SKM-1 treated with dmso at 0.1 percent for 144 hours (cell line): ENCODE results near the gene BICRAL.
"Not testable (repeated sequence)": the region's sequence is repeated elsewhere in the genome, so short reads cannot be mapped to it uniquely, and the experiment has no call there.

Experiments
- DNase-seq: peaks from one replicate; lab custom pipeline; 2025; ENCODE audit not compliant: unreplicated experiment; lab: John Stamatoyannopoulos, UW

The BICRAL gene

DNA sequence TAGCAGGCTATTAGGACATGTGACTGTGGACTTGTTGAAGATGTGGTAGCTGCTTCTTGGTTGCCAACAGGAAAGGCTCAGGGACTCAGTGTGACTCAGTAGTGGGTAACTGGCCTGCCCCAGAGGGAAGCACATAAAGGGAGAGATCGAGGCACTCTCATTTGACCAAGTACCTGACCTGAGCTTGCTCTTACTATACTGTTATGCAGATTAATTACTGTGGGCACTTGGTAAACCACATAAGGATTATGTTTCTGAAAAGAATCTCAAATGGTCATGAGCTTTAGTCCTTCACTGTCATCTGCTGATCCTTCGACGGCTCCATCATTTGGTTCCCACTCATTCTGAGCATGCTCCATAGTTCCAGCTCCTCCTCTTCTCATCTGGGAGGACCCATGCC, 49.4 kb downstream of the BICRAL start:
- DNase-seq, result no peak

DNA sequence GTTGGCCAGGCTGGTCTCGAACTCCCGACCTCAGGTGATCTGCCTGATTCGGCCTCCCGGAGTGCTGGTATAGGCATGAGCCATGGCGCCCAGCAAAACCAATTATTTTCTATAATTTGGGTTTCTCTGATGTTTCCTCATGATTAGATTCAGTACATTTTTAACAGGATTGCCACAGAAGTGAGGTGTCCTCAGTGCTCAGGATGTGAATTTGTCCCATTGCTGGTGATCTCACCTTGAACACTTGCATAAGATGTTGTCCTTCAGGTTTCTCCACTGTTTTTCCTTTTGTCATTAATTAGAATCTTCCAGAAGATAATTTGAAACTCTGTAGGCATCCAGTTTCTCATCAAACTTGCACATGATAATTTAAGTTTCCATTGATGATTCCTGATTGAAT, 52.2 kb downstream of the BICRAL start:
- no peak for DNase-seq

DNA sequence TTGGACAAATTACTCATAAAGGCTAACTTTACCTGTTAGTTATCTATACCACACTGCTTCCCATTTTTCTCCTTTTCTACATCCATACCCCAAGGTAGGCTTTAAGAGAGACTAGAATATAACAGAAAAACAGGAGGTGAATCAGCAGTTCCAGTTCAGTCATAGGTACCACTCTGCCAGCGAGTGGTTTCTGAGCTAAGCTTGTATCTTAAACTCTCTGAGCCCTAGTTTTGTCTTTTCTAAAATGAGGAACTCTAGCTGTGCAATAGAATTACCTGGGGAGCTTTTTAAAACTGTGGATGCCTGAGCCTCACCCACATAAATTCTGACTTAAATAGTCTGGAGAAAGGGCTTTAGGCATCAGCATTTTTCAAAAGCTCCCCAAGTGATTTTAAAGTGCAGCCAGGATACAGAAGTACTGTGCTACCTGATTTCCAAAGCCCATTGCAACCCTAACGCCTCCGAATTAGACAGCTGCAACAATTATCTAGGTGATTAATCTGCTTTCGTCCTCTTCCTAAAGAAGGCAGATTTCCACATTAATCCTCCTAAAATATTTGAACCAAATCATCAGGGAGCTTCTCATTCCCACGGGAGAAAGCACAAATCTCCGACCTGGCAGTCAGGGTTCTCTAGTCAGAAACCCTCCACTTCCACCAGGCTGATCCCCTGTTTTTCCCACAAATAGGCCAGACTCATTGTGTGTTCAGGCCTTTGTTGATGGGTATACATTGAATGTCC, 60.2 kb downstream of the BICRAL start:
- DNase-seq, result no peak

DNA sequence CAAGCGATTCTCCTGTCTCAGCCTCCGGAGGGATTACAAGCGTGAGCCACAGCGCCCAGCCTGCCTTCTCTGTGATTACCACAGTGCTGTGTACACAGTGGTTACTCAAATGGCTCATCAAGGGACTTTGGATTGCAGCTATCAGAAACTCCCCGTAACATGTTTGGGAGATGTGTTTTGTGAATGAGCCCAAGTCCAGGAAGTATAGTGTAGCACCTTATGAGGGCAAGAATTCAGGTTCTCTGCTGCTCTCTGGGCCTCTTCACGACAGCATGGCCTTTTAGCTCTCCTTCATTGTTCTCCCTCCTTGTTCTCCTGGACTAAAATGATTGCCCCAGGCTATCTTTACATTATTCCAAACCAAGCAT, 63.5 kb downstream of the BICRAL start:
- DNase-seq, result no peak

DNA sequence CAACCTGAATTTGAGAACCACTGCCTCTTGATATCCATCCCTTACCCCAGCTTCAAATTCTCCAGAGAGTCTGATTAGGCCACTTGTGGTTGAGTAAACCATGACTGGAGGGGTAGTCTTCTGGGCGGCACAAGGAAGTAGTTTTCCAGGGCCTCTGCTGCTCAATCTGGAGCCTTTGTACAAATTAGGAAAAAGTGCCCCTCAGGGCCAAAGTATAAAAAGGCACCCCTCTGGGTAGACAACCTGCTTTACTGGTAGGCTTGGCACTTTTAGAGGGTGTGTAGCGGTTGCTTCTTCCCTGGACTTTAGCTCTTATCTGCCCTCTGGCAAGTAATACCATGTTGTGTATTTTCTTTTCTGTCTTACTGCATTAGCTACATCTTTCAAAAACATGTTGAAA, 64.7 kb downstream of the BICRAL start:
- DNase-seq, result no peak

DNA sequence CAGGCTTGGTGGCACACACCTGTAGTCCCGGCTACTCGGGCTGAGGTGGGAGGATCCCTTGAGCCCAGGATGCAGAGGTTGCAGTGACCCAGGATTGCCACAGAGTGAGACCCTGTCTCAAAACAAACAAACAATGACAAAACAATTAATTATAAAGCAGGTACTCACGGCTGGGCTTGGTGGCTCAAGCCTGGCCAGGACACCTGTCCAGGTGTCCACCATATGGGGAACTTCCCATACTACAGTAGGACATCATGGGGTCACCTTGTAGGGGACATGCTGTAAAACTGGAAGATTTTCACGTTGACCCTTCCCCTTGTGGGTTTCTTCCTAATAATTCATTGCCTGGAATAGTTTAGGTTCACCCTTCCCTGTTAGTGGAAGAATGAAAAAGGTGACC, 66.8 kb downstream of the BICRAL start:
- no peak for DNase-seq

DNA sequence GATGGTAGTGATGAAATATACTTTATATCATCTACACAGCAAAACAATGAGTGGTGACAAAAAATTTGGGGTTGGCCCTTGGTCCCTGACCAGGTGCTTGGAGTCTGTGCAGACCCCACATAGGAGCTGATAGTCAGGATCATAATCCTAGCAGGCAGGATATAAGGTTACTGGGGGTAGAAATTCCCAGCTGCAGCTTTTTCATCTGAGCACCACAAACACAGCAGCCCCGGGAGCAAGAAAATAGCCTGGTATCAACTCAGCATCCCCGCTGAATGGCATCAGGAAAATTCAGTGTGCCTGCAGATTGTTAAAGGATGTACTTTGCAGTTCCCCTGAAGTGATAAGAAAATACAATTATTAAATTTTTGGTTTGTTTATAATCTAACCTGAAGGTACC, 69.7 kb downstream of the BICRAL start:
- no peak for DNase-seq

DNA sequence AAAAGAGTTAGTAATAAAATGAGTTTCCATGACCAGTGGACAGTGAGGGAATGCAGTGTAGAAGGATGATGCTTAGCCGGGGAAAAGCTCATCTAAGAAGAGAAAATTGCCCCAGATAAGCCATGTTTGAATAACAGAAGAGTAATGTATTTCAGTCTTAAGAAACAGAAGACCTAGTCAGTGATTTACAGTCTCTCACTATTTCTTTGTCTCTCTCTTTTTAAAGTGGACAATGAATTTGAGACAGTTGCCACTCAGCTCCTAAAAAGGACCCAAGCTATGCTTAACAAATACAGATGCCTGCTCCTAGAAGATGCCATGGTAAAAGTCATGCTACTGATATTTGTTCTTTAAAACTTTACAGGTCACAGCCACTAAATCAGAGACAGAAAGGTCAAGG, 78.2 kb downstream of the BICRAL start:
- no peak for DNase-seq

DNA sequence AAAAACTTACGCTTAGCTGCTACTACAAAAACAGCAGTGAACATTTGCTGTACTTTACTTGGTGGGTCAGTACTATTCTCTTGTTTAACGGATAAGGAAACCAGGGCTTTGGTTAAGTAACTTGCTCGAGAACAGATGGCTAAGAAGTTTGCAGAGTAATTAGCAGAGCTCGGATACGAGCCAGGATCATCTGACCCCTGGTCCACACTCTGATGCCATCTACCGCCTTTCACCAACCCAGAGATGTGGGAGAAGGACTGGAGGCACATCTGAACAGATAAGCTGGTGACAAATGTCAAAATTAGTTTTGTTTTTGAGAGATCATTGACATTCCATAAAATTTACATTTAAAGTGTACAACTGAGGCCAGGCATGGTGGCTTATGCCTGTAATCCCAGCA, 78.6 kb downstream of the BICRAL start:
- DNase-seq, result no peak

DNA sequence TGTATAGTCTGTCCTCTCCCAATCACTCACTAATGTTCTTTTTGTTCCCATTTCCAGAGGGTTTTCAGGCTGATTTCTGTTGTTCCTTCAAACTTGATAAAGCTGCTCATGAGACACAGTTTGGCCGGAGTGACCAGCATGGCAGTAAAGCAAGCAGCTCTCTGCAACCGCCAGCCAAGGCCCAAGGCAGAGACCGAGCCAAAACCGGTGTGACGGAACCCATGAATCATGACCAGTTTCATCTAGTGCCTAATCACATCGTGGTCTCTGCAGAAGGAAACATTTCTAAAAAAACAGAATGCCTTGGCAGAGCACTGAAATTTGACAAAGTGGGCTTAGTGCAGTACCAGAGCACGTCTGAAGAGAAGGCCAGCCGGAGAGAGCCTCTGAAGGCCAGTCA, 82.8 kb downstream of the BICRAL start:
- DNase-seq, result no peak

DNA sequence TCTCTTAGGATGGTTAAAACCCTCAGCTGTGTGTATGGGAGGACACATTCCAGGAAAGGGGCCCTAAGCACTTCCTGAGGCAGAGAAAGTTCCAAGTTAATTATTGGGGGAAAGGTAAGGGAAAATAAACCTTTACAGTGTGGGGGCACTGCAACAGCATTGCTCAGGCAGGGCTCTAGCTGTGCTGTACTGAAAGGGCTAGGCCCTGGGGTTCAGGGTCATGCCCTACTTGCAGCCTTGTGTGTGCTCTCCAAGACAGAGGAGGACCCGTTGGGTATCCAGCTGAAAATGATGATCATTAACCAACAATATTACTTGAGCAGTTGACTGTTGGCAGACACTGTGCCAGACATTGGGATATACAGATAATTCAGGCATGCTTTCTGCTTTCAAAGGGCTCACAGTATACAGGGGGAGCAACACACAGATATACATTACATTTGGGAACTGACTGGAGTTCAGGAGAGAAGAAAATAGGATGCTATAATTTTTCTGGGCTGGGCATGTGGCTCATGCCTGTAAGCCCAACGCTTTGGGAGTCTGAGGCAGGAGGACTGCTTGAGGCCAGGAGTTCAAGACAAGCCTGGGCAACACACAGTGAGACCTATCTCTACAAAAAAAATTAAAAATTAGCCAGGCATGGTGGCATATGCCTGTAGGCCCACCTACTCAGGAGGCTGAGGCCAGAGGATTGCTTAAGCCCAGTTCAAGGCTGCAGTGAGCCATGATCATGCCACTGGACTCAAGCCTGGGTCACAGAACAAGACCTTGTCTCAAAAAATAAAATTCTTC, 88.5 kb downstream of the BICRAL start:
- no peak for DNase-seq

DNA sequence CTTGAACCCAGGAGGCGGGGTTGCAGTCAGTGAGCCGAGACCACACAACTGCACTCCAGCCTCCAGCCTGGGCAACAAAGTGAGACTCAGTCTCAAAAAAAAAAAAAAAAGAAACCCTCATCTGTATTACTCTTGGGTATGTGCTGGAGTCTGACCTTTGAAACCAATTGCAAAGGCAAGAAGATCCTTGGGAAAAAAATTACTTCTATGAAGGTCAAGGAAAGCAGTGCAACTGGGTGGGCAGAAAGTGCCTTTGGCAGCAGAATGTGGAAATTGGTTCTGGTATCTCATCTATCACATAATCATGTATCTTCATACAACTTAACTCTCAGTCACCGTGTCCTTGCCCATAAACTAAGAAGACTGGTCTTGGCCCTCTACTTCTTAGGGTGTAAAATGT, 89.9 kb downstream of the BICRAL start:
- no peak for DNase-seq

DNA sequence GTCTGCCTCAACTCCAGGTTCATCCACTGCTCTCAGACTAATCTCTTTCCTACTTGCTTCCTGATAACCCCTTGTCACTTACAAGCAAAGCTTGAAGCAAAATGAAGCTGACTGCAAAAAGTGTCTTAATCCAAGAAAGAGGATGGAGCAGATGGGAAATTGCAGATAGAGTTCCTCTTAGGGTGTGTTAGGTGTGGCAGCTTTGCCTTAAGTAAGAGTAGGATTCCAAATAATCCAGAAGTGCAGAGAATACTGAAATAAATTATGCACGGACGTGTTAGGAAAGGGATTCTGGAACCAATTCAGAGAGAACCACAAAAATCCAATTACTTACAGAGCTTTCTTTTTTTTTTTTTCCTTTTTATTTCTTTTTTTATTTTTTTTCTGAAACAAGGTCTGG, 91.5 kb downstream of the BICRAL start:
- DNase-seq, result no peak

DNA sequence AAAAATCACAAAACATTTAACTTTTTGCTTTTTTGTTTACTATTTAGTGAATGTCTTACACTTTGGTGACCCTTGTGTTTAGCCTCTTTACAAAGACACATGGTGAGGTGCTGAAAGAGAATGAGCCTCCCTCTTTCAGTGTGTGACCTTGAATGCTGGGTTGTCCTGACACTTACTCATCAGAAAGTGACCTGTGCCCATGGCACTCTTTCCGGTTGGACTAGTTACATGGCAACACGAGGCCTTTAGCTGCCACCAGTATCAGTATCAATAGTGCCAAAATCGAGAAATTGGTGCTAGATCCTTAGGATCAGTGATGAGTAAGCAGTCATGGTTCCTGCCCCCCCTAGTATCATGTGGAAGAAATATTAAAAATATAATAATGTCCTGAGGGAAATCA, 95.8 kb downstream of the BICRAL start:
- no peak for DNase-seq

DNA sequence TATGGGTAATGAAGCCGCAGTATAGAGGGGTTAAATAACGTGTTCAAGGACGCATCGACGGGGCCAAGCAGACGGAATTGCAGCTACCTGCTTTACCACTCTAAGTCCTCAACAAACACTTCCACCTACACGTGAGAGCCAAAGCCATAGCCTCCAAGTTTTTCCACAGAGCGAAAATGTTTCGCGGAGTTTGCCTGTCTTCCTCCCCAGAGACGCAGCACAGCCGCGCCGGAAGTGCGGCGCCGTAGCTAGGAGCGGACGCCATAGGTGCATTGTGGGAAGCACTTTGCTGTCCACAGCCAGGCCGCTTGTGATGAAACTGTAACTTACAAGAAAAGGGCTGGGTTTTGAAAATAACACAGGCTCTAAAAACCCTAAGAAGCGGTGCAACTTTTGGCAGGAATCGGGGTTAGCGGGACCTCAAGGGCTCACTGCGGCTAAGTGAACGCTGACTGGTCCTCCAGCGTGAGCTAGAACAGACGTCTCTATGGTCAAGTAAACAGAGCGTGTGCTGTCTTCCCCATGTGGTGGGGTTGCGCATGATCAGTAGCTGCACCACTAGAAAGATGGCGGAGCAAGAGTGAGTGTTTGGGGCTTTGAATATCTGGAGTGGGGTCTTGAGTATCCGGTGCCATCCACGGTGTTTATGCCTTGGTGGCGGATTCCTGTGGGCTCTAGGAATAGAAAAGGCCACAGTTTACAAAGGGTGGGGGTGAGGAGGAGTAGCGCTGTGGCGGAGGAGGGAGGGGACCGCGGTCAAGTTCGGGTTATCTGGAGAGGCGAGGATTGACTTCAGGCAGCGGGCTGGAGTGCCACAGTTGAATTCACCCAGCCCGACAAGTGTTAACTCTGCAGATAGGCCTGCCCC, 97.8 kb downstream of the BICRAL start, which contains the start of gene RPL7L1:
Gene RPL7L1 (plus strand): TSS at position 245 of the 868 bp plus-strand sequence. CDS start 295 bp downstream, at position 540.
- peak; percentile 84 for DNase-seq

DNA sequence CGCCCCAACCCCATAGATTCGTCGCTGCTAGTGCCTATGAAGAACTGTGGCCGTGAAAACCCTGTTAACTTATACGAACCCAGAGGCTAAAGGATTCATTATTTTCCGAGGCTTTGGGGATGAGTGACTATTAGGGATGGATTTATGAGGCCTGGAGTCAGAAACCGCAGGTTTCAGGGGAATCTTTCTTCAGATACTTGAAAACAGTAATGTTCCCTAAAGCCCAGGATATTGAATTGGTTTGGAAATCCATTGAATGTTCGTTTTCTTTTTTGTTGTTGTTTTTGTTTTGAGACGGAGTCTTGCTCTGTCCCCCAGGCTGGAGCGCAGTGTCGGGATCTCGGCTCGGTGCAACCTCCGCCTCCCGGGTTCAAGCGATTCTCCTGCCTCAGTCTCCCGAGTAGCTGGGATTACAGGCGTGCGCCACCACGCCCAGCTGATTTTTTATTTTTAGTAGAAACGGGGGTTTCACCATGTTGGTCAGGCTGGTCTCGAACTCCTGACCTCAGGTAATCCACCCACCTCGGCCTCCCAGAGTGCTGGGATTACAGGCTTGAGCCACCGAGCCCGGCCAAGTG, 98.5 kb downstream of the BICRAL start:
- not testable (repeated sequence) for DNase-seq

DNA sequence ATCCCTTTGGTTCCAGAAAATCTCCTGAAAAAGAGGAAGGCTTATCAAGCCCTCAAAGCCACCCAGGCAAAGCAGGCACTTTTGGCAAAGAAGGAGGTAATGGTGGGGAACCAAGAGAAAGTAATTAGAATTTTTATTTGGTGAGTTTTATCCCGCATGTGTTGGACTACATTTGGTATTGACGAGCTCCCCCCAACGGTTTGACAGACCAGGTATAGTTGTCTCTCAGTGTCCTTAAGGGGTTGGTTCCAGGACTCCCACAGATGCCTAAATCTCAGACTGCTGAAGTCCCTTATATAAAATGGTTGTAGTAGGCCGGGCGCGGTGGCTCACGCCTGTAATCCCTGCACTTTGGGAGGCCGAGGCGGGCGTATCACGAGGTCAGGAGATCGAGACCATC, 99.0 kb downstream of the BICRAL start:
- not testable (repeated sequence) for DNase-seq

DNA sequence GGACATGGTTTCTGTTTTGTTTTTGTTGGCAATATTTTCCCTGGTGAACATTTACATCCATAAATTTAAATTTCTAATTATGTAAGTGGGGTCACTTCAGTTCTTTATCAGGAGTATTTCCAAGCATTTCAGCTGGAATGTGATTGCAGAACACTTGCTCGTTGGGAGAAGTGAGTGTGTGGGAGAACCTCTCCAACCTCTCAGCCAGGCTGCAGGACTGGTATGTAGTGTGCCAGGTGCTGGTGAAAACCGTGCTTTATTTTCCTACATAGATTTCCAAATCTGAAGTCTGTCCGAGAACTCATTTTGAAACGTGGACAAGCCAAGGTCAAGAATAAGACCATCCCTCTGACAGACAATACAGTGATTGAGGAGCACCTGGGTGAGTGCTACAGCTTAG, 103.8 kb downstream of the BICRAL start:
- no peak for DNase-seq

DNA sequence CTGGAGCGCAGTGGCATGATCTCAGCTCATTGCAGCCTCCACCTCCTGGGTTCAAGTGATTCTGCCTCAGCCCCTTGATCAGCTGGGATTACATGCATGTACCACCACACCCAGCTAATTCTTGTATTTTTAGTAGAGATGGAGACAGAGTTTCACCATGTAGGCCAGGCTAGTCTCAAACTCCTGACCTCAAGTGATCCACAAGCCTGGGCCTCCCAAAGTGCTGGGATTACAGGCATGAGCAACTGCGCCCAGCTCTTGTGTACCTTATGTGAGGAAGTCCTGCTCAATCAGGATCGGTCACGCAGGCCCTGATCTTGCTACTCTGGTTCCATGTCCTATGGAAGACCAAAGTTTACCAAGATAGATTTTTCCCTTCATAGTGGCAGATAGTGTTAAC, 106.3 kb downstream of the BICRAL start:
- not testable (repeated sequence) for DNase-seq

DNA sequence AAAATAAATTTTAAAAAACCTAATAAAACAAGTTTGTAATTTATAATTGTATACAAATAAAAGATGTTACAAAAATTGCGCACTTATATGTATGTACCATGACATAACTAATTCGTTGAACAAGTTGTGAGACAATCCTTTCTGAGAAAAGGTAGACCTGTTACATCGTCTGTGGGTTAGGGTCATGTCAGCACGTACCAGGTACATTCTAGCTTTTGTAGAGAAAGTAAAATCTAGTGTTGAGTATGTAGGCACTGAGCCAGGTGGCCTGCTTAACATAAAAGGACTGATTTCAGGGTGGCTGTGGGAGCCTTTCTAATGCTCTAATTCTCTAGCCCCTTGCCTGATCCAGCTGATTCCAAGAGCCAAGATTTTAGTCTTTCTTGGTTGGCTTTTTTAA, 108.0 kb downstream of the BICRAL start:
- DNase-seq, result no peak
